Activated CD4-positive, alpha-beta T cell treated with anti-CD3 and anti-CD28 coated beads, Interleukin-2, amount 10 ng/mL, durations not matched to agents 24 days and 14 days (primary cell): ENCODE results near the gene TIMM21. TPM values are rescaled to one million over a fixed set of nuclear protein-coding genes. Genes with fewer than 3 reads are reported as not detected.
A peak's percentile ranks its signal among the peaks of the same experiment; 100 is the strongest.

Experiments used
- DNase-seq: peaks from one replicate; pipeline ENCODE4 v3.0.0; 2022
- H3K27ac Mint-ChIP-seq: one replicate; pipeline ENCODE4 v1.8.0; 2022; ENCODE audit warnings: mild to moderate bottlenecking, mixed read lengths
- H3K27me3 Mint-ChIP-seq: one replicate; pipeline ENCODE4 v1.8.0; 2022; ENCODE audit warnings: mixed read lengths
- H3K36me3 Mint-ChIP-seq: one replicate; pipeline ENCODE4 v1.8.0; 2022; ENCODE audit warnings: low read depth, mild to moderate bottlenecking, mixed read lengths
- H3K4me1 Mint-ChIP-seq: one replicate; pipeline ENCODE4 v1.8.0; 2021; ENCODE audit warnings: mixed read lengths
- H3K4me3 Mint-ChIP-seq: one replicate; pipeline ENCODE4 v1.8.0; 2022; ENCODE audit warnings: mild to moderate bottlenecking, moderate library complexity, mixed read lengths
- H3K9me3 Mint-ChIP-seq: one replicate; pipeline ENCODE4 v1.8.0; 2021; ENCODE audit warnings: mixed read lengths
- intact Hi-C: fragments of 100-400 bp; cut with micrococcal nuclease; formaldehyde crosslinking; loops from one replicate; pipeline ENCODE4 v1.15.1; 2023
- total RNA-seq: library from RNA; stranded (reverse); gene quantifications from 2 replicates; pipeline ENCODE4 v1.2.3, GENCODE V29; 2022

The TIMM21 gene
- total RNA-seq, 1 donor from 2014 or later: 71.8 TPM

DNA sequence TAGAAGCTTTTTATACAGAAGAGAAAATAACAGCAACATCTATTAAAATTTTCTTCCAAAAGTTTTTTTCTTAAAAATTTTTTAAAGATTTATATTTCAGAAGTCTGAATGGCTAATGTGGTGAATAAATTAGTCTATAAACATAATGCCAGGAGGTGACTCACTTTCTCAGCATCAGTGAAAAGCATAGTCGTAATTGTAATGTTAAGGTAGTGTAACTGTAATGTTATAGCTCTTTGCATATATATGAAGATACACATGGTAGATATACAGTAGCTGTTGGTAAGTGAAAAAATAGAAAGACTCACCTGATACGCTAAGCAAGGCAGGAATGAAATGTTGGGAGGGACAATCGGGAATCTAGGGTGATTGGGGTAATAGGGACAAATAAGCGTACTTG, 5.5 kb downstream of the TIMM21 start:
- intact Hi-C loops: no loop called here
- peaks cover 45% of the 10 kb centered on the region for H3K36me3 Mint-ChIP-seq

DNA sequence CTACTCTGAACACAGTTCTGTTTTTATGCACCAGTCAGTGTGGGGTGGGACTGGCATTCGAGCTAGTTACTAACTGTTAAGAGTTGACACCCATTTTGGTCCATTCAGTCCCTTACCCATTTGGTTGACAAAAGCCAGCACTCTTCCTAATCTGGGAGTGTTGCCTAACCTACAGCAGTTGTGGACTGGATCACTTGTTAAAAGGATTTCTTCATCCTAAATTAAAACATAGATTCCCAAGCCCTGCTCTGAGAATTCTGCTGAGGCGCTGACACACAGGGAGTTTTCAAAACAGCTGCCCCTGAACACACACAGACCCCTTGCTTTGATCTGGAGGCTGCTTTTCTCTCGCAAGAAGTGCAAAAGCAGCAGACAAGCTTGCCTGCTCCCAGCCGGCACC, 6.4 kb downstream of the TIMM21 start:
- Mint-ChIP-seq H3K9me3 (no peaks in the 10 kb centered on the region), H3K27ac (no peak overlapping the region), H3K4me3 (no peak overlapping the region), H3K4me1 (peaks cover 30% of the 10 kb centered on the region), H3K27me3 (no peaks in the 10 kb centered on the region), H3K36me3 (peaks cover 49% of the 10 kb centered on the region)
- intact Hi-C loops: no loop called here
- no peak for DNase-seq

More for the DNA sequence above, 5.5 kb downstream of the TIMM21 start:
- no peak for DNase-seq
- no peaks in the 10 kb centered on the region for H3K9me3 Mint-ChIP-seq
- H3K4me1 Mint-ChIP-seq: peaks cover 34% of the 10 kb centered on the region
- no peaks in the 10 kb centered on the region for H3K27me3 Mint-ChIP-seq
- H3K4me3 Mint-ChIP-seq: no peak overlapping the region
- H3K27ac Mint-ChIP-seq: no peak overlapping the region

GRCh38 chr18:74155276-74155675, 7.0 kb downstream of the TIMM21 start:
- Mint-ChIP-seq H3K4me1 (peaks cover 26% of the 10 kb centered on the region), H3K36me3 (peaks cover 46% of the 10 kb centered on the region), H3K9me3 (no peaks in the 10 kb centered on the region), H3K27me3 (no peaks in the 10 kb centered on the region), H3K27ac (no peak overlapping the region), H3K4me3 (no peak overlapping the region)
- intact Hi-C loops: no loop called here
- DNase-seq: no peak

DNA sequence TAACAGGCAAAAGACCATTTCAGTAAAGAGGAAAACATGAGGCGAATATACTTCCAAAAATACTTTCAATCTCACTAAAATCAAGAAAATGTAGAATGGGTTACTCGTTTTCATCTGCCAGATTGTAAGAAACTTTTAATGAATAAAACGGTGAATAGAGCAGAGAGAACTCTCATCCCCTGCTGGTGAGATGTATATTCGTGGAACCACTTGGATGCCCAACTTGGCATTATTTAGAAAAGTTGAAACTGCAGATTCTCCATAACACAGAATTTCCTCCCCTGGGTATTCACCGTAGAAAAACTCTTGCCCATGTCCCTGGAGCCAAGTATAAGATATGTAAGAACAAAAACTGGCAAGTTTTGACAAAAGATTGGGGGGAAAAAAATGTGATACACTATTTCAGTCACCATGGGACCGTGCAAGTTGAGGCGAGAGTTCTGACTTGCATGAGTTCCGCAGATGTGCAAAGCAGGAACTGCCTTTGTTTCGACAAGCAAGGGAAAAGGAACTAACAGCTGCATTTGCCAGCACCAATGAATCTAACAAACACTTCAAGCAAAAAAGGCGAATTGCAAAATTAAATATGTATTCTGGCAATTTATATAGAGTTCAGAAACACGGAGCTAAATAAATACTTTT, 14.8 kb downstream of the TIMM21 start:
- no peak for DNase-seq
- no peaks in the 10 kb centered on the region for H3K4me1 Mint-ChIP-seq
- H3K27me3 Mint-ChIP-seq: no peaks in the 10 kb centered on the region
- H3K36me3 Mint-ChIP-seq: peaks cover 28% of the 10 kb centered on the region
- intact Hi-C loops: no loop called here
- H3K4me3 Mint-ChIP-seq: no peak overlapping the region
- no peak overlapping the region for H3K27ac Mint-ChIP-seq
- no peaks in the 10 kb centered on the region for H3K9me3 Mint-ChIP-seq

DNA sequence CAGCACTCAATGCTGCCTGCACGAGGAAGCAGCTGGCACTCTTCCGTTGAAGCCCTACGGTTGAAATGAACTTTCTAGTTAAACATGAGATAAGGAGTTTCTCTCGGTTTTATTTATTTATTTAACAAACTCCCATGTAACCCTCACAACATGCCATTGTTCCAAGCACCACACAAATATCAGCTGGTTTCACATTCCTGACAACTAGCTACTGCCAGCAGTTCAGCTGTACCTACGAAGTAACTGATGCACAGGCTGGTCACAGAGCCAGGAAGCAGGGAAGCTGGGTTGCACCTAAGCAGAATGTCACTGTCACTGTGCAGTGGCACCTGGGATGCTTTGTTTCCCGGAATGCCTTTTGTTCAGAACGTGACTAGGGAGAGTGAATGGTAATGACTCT, 18.1 kb downstream of the TIMM21 start:
- intact Hi-C loops: no loop called here
- no peak overlapping the region for H3K4me3 Mint-ChIP-seq

DNA sequence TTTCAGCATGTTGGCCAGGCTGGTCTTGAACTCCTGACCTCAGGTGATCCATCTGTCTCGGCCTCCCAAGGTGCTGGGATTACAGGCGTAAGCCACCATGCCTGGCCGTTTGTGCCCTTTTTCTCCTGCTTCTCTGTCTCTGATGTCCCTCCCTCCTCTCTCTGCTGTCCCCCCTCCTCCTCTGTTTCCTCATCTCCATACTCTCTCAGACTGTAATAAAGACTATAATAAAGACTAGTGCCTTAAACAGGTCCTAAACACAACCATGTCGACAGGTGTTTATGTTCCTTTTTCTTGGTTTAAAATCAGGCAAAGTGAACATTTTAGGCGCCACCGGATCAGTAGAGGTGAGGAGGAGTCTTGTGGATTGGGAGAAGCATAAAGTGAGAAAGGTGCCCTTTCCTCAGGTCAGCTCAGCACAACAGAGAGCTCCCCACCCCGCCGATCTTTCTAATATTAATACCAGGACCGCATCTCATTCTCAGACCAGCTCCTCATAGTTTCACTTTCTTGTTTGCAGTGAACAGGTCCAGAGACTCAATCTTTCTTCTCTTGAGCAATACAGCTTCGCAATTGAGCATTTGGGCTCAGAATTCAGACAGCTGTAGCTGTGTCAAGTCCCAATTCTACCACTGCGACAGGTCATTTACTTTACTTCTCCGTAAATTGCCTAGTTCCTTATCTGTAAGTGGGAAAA, 23.7 kb downstream of the TIMM21 start:
- Mint-ChIP-seq H3K36me3 (no peaks in the 10 kb centered on the region), H3K4me1 (peaks cover 5% of the 10 kb centered on the region), H3K9me3 (no peaks in the 10 kb centered on the region), H3K27ac (no peak overlapping the region), H3K4me3 (peak overlapping the region; percentile 60), H3K27me3 (peaks cover 25% of the 10 kb centered on the region)
- intact Hi-C loops: no loop called here
- DNase-seq: no peak

More for the DNA sequence above, 18.1 kb downstream of the TIMM21 start:
- Mint-ChIP-seq H3K9me3 (no peaks in the 10 kb centered on the region), H3K36me3 (peaks cover 8% of the 10 kb centered on the region), H3K27me3 (peaks cover 8% of the 10 kb centered on the region), H3K27ac (no peak overlapping the region), H3K4me1 (no peaks in the 10 kb centered on the region)
- no peak for DNase-seq

DNA sequence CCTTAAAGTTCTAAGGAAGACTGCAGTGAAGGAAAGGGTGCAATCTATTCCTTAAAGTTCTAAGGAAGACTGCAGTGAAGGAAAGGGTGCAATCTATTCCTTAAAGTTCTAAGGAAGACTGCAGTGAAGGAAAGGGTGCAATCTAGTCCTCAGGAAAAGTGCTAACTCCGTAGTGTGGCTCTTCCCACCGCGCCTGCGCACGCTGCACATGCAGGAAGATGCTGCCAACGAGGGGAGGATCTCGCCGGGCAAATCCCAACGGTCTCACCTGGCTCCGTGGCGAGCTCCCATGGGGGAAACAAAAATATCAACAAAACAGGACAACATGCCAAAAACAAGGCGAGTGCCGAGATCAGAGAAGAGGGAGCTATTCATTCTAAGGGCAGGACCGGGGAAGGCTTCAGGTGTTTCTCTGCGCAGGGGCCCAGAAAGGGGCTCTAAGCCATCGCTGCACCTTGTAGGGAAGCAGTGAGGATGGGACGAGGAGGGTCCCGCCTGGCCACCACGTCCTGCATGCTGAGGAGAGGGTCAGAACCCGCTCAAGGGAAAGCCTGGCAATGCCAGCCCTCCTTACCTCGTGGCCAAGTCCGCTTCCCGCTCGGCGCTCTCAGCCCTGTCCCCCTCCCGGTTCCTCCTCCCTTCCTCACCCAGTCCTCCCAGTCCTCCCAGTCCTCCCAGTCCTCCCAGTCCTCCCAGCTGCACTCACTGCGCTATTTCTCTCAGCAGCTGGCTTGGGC, 24.5 kb downstream of the TIMM21 start:
- no peak overlapping the region for H3K27ac Mint-ChIP-seq
- H3K4me3 Mint-ChIP-seq: no peak overlapping the region
- peaks cover 25% of the 10 kb centered on the region for H3K27me3 Mint-ChIP-seq
- H3K9me3 Mint-ChIP-seq: no peaks in the 10 kb centered on the region
- peaks cover 5% of the 10 kb centered on the region for H3K4me1 Mint-ChIP-seq
- DNase-seq: no peak
- no peaks in the 10 kb centered on the region for H3K36me3 Mint-ChIP-seq
- intact Hi-C loops: no loop called here

- peaks cover 5% of the 10 kb centered on the region for H3K4me1 Mint-ChIP-seq
- no peak overlapping the region for H3K27ac Mint-ChIP-seq
- no peak overlapping the region for H3K4me3 Mint-ChIP-seq
- H3K9me3 Mint-ChIP-seq: no peaks in the 10 kb centered on the region
- peaks cover 28% of the 10 kb centered on the region for H3K27me3 Mint-ChIP-seq
- no peak for DNase-seq
- intact Hi-C loops: no loop called here
- no peaks in the 10 kb centered on the region for H3K36me3 Mint-ChIP-seq
Measured at GRCh38 chr18:74173434-74173750, 25.1 kb downstream of the TIMM21 start.

- DNase-seq: no peak
- Mint-ChIP-seq H3K36me3 (no peaks in the 10 kb centered on the region), H3K27ac (no peak overlapping the region), H3K4me1 (peaks cover 5% of the 10 kb centered on the region), H3K27me3 (peaks cover 21% of the 10 kb centered on the region), H3K4me3 (no peak overlapping the region), H3K9me3 (no peaks in the 10 kb centered on the region)
- intact Hi-C loops: no loop called here
Measured at GRCh38 chr18:74175658-74176057, 27.3 kb downstream of the TIMM21 start.

GRCh38 chr18:74178884-74179283, 30.6 kb downstream of the TIMM21 start:
- H3K4me3 Mint-ChIP-seq: no peak overlapping the region
- no peaks in the 10 kb centered on the region for H3K9me3 Mint-ChIP-seq
- H3K36me3 Mint-ChIP-seq: no peaks in the 10 kb centered on the region
- no peak overlapping the region for H3K27ac Mint-ChIP-seq
- no peak for DNase-seq
- H3K4me1 Mint-ChIP-seq: no peaks in the 10 kb centered on the region
- H3K27me3 Mint-ChIP-seq: peaks cover 17% of the 10 kb centered on the region
- intact Hi-C loops: no loop called here

- Mint-ChIP-seq H3K9me3 (no peaks in the 10 kb centered on the region), H3K4me3 (no peak overlapping the region), H3K27ac (no peak overlapping the region), H3K27me3 (peaks cover 21% of the 10 kb centered on the region), H3K4me1 (no peaks in the 10 kb centered on the region), H3K36me3 (no peaks in the 10 kb centered on the region)
- DNase-seq: no peak
- intact Hi-C loops: no loop called here
Measured at GRCh38 chr18:74179623-74180199, 31.4 kb downstream of the TIMM21 start.

DNA sequence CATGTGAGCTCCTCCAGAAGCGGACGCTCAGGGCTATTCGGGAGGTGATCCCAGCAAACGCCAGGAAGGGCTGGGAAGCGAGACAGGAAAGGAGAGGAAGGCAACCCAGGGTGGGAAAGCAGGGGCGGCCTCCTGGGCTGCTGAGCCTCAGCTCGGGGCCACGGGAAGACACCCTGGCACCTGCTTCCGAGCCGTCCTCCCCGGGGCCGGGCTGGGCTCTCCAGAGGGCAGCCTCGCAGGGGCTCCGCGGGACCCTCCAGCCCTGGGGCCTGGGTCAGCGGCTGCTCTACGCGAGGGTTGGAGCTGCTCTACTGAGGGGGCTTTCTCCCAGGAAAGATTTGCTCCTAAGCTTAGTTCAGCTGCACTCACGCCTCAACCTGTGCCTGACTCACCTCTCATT, 34.0 kb downstream of the TIMM21 start:
- no peaks in the 10 kb centered on the region for H3K9me3 Mint-ChIP-seq
- no peak overlapping the region for H3K4me3 Mint-ChIP-seq
- H3K27ac Mint-ChIP-seq: no peak overlapping the region
- peaks cover 21% of the 10 kb centered on the region for H3K27me3 Mint-ChIP-seq
- H3K4me1 Mint-ChIP-seq: no peaks in the 10 kb centered on the region
- no peak for DNase-seq
- no peaks in the 10 kb centered on the region for H3K36me3 Mint-ChIP-seq
- intact Hi-C loops: no loop called here

DNA sequence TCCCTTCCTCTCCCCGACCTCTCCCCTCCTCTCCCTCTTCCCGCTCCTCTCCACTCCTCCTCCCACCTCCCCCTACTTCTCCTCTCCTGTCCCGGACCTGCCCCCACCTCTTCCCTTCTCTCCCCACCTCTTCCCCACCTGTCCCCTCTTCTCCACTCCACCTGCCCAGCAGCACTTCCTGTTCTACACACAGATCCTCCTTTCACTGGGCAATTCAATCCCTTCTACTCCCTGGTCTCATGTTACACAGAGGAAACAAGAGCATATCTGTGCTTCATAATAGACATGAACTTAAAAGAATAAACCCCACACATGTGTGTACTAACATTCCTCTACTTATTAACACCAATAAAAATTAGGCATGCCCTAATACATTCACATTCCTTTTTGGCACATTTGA, 34.8 kb downstream of the TIMM21 start:
- no peak for DNase-seq
- Mint-ChIP-seq H3K9me3 (no peaks in the 10 kb centered on the region), H3K4me1 (no peaks in the 10 kb centered on the region), H3K36me3 (no peaks in the 10 kb centered on the region), H3K4me3 (no peak overlapping the region), H3K27me3 (peaks cover 21% of the 10 kb centered on the region), H3K27ac (no peak overlapping the region)
- intact Hi-C loops: no loop called here

GRCh38 chr18:74184875-74185274, 36.6 kb downstream of the TIMM21 start:
- Mint-ChIP-seq H3K4me1 (no peaks in the 10 kb centered on the region), H3K36me3 (no peaks in the 10 kb centered on the region), H3K27ac (no peak overlapping the region), H3K4me3 (no peak overlapping the region), H3K27me3 (peaks cover 20% of the 10 kb centered on the region), H3K9me3 (no peaks in the 10 kb centered on the region)
- DNase-seq: no peak
- intact Hi-C loops: no loop called here
